GM12865 (cell line): ENCODE data around the gene SOX5.

Experiments
- DNase-seq: peaks from one replicate; pipeline ENCODE4 v3.0.0; 2010; ENCODE audit warnings: low read depth
- H3K4me3 ChIP-seq: 2 replicates; pipeline ENCODE4 v1.5.1; 2011; ENCODE audit warnings: mild to moderate bottlenecking, low read depth, low read length, control low read depth
- TF ChIP-seq, protein P1 (sequence below): IDR thresholded peaks from 2 replicates; pipeline ENCODE4 v1.5.1; 2011; ENCODE audit warnings: low read length, control low read depth, low read depth, inconsistent platforms; ENCODE audit not compliant: insufficient read depth; ENCODE audit errors: missing control alignments

SOX5 gene

DNA sequence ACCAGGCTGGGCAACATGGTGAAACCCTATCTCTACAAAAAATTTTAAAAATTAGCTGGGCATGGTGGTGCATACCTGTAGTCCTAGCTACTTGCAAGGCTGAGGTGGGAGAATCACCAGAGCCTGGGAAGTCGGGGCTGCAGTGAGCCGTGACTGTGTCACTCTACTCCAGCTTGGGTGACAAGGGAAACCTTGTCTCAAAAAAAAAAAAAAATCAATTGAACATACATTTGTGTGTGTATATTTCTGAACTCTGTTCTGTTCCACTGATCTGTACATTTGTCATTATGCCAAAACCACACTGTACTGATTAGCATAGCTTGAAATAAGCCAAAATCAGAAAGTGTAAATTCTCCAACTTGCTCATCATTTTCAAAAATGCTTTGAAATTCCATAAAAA lies 254.6 kb downstream of the SOX5 start:
- TF ChIP-seq, protein P1, sequence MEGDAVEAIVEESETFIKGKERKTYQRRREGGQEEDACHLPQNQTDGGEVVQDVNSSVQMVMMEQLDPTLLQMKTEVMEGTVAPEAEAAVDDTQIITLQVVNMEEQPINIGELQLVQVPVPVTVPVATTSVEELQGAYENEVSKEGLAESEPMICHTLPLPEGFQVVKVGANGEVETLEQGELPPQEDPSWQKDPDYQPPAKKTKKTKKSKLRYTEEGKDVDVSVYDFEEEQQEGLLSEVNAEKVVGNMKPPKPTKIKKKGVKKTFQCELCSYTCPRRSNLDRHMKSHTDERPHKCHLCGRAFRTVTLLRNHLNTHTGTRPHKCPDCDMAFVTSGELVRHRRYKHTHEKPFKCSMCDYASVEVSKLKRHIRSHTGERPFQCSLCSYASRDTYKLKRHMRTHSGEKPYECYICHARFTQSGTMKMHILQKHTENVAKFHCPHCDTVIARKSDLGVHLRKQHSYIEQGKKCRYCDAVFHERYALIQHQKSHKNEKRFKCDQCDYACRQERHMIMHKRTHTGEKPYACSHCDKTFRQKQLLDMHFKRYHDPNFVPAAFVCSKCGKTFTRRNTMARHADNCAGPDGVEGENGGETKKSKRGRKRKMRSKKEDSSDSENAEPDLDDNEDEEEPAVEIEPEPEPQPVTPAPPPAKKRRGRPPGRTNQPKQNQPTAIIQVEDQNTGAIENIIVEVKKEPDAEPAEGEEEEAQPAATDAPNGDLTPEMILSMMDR, result no peak
- no peak for DNase-seq
- H3K4me3 ChIP-seq, result no peak overlapping the region

DNA sequence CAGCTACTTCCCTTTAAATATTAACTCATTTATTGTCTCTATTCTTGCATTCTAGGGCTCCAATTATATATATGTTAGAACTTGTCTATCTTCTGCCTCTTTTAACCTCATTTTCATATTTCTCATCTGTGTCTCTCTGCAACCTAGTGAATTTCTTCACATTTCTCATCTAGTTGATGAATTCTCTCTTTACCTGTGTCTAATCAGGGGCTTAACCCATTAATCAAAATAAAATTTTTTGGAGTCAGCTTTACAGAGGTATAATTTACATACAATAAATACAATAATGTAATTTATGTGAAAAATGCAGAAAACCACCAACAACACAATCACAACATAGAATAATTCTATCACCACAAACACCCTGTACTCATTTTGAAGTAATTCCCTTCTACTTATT lies 255.2 kb downstream of the SOX5 start:
- H3K4me3 ChIP-seq, result no peak overlapping the region
- TF ChIP-seq, protein P1, result no peak
- no peak for DNase-seq

DNA sequence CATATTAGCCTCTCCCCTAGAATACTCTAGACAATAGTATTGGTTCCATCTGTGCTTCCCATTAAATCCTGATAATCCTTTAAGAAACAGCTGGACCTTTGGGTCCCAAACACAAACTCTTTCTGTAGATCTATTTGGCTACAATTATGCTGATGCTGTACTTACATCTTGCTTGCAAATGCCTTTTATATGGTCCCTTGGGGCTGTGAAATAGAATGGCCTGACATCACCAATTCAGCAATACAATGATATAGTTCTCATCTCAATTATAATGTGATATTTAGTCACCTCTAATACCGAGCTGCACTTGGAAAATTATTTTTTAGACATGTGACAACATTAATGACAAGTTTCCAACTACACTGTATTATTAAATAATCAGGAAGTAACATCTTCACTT lies 261.5 kb downstream of the SOX5 start:
- no peak for DNase-seq
- TF ChIP-seq, protein P1, result no peak
- H3K4me3 ChIP-seq, result no peak overlapping the region

DNA sequence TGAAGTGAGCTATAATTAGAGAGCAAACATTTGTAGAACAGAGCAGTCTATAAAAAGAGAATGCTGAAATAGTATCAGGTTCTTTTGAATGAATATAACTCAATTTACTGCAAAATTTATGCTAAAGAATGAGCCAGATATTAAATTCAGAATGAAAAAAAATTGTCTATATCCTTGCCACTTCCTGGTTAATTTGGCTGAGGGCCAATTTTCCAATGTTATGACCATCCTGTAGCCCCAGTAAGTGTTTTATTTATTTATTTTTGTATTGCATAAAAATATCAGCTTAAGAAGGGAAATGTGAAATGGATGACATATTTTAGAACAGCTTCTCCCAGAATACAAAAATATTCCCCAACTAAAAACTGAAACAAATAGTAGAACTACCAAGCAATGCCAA lies 263.4 kb downstream of the SOX5 start:
- no peak for DNase-seq
- no peak overlapping the region for H3K4me3 ChIP-seq
- TF ChIP-seq, protein P1, result no peak

DNA sequence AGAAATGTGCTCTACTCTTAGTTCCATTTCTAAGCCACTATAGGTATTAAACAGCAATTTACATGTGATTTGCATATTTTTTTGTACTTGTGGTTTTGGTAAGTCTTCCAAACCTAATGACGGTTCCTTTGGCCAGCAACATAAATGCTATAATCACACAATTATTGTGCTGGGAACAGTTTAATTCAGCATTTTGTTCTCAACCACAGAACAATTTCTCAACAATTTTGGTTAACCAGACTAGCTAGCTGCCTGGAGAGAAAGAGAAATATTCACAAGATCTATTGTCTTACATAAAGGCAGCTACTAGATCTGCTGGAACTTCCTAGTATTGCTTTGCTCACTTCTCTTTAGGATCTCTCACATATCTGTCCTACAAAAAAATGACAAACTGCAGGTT lies 265.3 kb downstream of the SOX5 start:
- H3K4me3 ChIP-seq, result no peak overlapping the region
- DNase-seq, result no peak
- TF ChIP-seq, protein P1, result no peak

DNA sequence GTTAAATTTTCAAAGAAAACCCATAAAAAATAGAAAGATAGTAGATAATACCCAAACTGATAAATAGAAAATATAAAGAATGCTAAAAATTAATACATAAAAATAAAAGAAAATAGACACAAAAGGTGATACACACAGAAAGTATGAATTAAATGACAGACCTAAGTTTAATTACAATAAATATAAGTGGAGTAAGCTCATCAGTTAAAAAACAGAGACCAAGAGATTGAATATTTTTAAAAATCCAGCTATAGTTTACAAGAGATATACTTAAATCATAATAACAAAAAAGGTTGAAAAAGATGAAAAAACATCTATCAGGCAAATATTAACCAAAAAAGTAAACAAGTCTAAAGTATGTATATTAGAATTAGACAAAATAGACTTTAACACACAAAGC lies 268.2 kb downstream of the SOX5 start:
- H3K4me3 ChIP-seq, result no peak overlapping the region
- TF ChIP-seq, protein P1, result no peak
- DNase-seq, result no peak

DNA sequence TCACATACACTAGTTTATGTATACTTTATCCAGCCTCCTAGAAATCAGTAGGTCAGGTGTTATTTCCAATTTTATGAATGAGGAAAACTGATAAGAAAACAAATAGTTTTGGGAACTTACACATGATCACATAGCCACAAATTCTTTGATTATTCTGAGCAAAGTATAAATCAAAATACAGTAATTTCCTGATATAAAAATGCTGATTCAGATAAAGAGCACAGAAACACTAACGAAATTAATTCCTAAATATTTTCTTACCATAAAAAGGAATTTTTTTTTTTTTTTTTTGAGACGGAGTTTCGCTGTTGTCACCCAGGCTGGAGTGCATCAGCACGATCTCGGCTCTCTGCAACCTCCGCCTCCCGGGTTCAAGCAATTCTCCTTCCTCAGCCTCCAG lies 275.4 kb downstream of the SOX5 start:
- H3K4me3 ChIP-seq, result no peak overlapping the region
- TF ChIP-seq, protein P1, result no peak
- no peak for DNase-seq
